Fibroblast of upper back skin (primary cell): ENCODE results near the gene ZFAND3.
A peak's percentile ranks its signal among the peaks of the same experiment; 100 is the strongest.
"Not testable (repeated sequence)": the region's sequence is repeated elsewhere in the genome, so short reads cannot be mapped to it uniquely, and the experiment has no call there.

Source experiments
- DNase-seq: peaks from one replicate; pipeline ENCODE4 v3.0.0-alpha.2; 2013

ZFAND3 gene

GRCh38 chr6:37974943-37975342 lies 155.4 kb downstream of the ZFAND3 start:
- no peak for DNase-seq

DNA sequence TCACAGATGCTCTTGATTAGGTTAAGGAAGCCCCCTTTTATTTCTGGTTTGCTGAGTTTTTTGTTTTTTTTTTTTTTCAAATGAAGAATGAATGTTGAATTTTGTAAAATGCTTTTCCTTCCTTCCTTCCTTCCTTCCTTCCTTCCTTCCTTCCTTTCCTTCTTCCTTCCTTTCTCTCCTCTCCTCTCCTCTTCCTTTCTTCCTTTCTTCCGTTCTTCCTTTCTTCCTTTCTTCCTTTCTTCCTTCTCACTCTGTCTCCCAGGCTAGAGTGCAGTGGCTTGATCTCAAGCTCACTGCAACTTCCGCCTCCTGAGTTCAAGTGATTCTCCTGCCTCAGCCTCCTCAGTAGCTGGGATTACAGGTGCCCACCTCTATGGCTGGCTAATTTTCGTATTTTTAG lies 158.2 kb downstream of the ZFAND3 start:
- no peak for DNase-seq

DNA sequence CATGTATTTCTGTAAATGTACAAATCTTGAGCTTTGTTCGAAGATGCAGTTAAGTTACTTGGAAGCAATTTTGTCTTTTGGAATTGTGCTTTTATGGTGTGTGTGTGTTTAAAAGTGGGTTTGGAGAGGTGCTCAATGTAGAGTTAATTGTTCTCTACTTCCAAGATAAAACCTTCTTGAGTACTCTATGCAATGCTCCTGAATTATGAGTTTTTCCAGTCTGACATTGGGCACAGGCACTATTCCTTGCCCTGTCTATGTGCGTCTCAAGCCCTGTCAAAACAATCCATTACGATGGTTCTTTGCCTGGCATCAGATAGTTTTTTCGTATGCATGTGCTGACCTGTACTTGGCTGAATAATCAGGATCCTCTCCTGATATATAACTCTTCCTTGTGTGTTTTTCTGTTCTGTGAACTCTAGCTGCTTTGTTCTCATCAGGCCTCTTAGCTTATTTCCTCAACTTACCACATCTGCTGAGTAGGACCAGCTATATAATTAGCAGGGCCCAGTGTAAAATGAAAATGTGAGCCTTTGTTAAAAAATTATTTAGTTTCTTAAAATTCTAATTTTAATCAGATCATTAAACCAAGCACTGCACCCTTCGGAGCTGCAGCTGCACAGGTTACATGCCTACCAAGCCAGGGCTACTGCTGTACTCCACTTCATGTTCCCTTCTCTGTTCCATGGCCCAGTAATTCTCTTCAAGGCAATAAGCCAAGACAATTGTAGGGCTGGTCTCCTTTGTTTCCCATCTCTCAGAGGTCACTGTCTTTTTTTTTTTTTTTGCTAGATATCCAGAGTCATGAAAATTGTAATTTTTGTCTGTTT lies 160.1 kb downstream of the ZFAND3 start:
- no peak for DNase-seq

DNA sequence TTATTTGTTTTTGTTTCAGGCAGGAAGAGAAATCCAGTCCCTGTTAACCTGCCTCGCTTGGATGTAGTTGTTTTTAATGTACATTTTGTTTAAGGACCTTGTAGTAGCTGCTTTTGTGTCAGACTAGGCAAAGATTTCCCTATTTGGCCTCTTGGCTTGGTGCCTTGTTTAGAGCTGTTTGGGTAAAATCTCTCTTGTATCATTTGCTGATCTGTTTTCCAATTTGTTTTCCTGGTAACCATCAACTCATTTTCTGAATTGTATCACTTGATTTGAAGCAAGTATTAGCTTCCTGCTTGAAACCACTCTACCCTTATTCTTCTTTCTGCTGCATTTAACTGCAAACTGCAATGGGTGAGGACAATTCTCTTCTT lies 160.7 kb downstream of the ZFAND3 start:
- no peak for DNase-seq

GRCh38 chr6:37981626-37982025 lies 162.1 kb downstream of the ZFAND3 start:
- DNase-seq: no peak

DNA sequence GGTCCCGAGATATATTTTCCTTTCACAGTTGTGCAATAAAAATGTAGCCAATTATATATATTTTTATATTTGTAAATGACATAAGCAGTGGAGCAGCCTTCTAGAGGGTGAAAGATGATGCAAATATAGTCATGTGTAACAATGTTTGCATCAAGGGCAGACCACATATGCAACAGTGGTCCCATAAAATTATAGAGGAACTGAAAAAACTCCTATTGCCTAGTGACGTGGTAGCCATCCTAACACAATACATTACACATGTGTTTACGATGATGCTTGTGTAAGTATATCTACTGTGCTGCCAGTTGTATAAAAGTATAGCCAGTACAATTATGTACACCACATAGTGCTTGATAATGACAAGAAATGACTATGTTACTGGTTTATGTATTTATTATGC lies 162.8 kb downstream of the ZFAND3 start:
- no peak for DNase-seq

DNA sequence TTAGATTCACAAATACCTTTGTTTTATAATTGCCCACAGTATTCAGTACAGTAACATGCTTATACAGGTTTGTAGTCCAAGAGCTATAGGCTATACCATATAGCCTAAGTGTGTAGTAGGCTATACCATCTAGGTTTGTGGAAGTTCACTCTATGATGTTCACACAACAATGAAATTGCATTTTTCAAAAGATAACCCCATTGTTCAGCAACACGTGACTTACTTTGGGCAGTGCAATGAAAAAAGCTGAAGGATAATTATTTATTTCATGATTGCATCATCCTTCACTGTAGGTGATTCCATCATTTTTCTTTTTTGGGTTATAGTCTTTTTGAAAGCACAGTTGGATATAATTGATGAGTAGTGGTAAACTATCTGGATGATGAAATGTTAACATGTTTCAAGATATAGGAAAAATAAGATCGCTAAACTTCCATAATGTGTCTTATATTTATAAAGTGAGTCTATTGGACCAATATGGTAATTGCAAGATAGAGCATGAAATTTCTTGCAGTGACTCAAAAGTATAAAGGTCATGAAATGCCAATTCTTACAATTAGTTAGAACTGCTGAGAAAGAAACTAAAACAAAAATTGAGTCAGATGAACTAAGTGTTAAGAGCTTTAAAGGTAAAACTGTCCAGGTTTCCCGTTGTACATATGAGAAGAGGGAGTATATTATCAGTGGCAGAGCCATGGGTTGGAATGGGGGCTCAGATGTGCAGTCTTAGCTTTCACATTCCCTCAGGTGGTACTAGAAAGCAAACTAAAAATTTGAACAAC lies 164.4 kb downstream of the ZFAND3 start:
- DNase-seq: no peak

DNA sequence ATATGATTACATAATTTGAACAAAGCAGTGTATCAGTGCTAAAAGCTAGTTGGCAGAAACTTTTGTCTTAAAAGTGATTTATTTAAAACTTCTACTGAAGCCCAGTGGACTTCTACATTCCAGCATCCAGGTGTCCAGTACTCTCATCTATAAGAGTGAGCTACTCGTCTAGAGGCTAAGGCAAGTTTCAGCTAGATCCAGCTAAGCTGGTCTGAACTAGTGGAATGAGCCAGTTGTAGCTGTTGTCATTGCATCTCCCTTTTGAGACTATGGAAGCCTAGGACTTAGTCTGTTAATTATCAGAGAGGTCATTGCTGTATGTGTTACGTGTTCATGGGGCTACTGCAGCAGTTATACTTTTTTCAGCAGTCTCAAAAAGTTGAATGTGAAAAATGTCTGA lies 165.1 kb downstream of the ZFAND3 start:
- DNase-seq: no peak

DNA sequence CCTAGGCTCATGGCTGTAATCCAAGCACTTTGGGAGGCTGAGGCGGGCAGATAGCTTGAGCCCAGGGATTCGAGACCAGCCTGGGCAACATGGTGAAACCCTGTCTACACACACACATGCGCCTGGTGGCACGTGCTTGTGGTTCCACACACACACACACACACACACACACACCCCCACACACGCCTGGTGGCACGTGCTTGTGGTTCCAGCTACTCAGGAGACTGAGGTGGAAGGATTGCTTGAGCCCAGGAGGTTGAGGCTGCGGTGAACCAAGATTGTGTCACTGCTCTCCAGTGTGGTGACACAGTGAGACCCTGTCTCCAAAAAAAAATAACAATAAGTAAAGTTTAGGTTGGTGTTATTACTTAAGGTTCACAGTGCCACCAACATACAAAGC lies 165.8 kb downstream of the ZFAND3 start:
- no peak for DNase-seq

DNA sequence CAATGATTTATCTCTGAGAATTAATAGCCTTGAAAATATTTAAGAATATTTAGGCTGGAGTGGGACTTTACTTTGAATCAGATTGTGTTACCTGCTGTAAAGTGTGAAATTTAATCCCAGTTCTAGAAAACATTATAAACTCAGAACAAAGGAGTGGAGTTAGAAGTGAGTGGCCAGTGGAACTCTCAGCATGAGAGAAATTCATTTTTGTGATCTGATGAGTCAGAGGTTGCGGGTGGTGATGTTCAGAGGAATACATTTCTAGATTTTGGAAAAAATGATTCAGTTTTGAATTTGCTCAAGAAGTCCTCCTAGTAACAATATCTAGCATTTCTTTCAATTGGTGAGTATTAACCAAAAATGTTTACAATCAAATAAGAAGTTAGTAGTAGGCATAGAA lies 167.5 kb downstream of the ZFAND3 start:
- peak; percentile 71 for DNase-seq

- DNase-seq: no peak
These were observed 168.0 kb downstream of the ZFAND3 start for GRCh38 chr6:37987559-37987958.

GRCh38 chr6:37988127-37988526 lies 168.6 kb downstream of the ZFAND3 start:
- peak; percentile 52 for DNase-seq

- DNase-seq: peak; percentile 54
These were observed 169.2 kb downstream of the ZFAND3 start for GRCh38 chr6:37988696-37989095.

- DNase-seq: peak; percentile 92
These were observed 171.4 kb downstream of the ZFAND3 start for GRCh38 chr6:37990762-37991525.

- DNase-seq: no peak
These were observed 173.2 kb downstream of the ZFAND3 start for GRCh38 chr6:37992749-37993148.

- not testable (repeated sequence) for DNase-seq
These were observed 173.7 kb downstream of the ZFAND3 start for GRCh38 chr6:37993194-37993593.

DNA sequence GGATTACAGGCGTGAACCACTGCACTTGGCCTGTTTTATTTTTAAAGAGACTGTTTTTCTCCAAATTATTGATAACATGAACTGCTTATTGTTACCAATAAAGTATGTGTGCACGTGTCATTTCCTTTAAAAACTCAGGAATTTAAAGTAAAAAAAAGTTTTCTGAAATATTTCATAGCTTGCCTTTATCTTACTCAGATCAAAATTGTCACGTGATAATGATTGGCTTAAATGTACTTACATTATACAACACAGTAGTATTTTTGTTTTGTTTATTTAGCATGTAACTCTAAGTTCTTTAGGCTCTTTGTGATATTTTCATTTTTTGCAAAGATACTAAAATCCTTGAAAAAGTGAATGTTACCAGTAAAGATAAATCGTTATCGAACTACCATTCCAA lies 174.1 kb downstream of the ZFAND3 start:
- DNase-seq: no peak

- DNase-seq: peak; percentile 50
These were observed 174.7 kb downstream of the ZFAND3 start for GRCh38 chr6:37994223-37994622.

DNA sequence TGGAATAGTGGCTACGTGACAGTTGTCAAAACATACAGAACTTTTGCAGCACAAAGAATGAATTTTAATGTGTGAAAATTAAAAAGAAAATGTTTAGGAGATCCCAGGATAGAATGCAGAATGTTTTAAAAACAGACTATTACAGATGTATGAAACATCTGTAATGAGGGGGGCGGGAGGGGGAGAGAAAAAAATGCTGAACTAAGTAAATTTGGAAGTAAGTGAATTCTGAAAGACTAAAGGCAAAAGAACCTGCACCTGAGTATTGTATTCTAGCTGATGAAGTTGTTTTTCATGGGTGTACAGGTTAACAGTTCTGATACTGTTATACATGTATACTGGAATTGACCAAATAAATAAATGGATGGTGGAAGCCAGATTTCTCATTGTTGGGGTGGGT lies 178.8 kb downstream of the ZFAND3 start:
- no peak for DNase-seq

- no peak for DNase-seq
These were observed 181.9 kb downstream of the ZFAND3 start for GRCh38 chr6:38001386-38001785.

DNA sequence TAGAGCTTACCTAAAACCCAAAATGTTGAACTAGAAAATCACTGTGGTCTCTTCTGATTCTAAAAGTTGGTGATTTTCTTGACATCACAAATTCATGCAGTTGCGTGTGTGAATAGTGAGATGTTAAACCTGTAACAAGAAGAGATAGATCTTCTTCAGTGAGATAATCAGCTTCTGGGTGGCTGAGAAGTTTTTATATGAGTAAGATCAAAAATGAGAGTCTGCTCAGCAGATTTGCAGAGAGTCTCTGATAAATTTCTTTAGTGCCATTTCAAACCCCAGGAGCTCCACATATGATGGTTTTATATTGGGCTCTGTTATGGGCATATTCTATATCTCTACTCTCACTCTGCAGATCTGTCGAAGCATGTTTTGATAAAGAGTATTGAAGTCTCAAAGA lies 185.4 kb downstream of the ZFAND3 start:
- no peak for DNase-seq

DNA sequence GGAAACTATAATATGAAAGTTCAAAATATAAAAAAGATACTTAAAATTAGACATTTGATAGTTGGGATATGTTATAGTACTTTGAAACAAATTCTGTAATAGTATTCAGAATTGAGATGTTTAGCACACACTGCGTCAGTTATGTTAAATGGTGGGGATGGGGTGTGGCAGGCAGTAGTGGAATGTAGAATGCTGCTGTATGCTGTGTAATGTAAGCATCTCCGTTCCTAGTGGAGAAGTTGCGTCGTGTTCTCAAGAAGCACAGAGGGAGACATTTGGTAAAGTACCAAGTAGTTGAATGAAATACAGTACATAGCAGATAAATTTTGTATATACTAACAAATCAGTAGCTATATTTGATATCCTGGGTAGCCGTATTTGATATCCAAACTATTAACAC lies 192.4 kb downstream of the ZFAND3 start:
- no peak for DNase-seq

DNA sequence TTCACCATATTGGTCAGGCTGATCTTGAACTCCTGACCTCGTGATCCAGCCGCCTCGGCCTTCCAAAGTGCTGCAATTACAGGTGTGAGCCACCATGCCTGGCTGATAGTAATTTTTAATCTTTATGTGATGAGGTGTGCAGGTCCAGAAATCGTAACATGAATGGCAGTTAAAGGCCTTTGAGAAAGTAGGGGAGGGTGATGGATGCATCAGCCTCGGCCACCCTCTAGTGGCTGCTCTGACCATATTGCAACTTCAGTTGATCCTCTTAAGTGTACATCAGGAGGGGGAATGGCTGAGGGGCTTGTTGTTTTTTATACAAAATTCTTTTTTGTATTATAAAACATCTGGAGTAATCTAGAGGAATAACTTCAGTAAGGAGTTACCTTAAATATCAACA lies 193.0 kb downstream of the ZFAND3 start:
- DNase-seq: peak; percentile 55

- DNase-seq: no peak
These were observed 195.8 kb downstream of the ZFAND3 start for GRCh38 chr6:38015341-38015740.
